HepG2 (cell line): ENCODE results near the gene VPS11. TPM values are rescaled to one million over a fixed set of nuclear protein-coding genes. Genes with fewer than 3 reads are reported as not detected.

ENCODE experiments used
- ERF ChIP-seq: IDR thresholded peaks from 2 replicates; pipeline ENCODE4 v1.6.1; 2018; ENCODE audit warnings: missing biosample characterization, missing genetic modification reagents
- KAT8 ChIP-seq: IDR thresholded peaks from 2 replicates; pipeline ENCODE4 v1.6.1; 2016; ENCODE audit warnings: missing genetic modification reagents, missing compliant biosample characterization
- KLF13 ChIP-seq: sonication (generic); formaldehyde crosslinking; IDR thresholded peaks from 2 replicates; pipeline ENCODE4 v1.4.0; 2020; ENCODE audit warnings: mild to moderate bottlenecking, missing genetic modification reagents
- MIXL1 ChIP-seq: IDR thresholded peaks from 2 replicates; pipeline ENCODE4 v1.6.1; 2016
- NFIC ChIP-seq: IDR thresholded peaks from 2 replicates; pipeline ENCODE4 v1.6.1; 2012; ENCODE audit warnings: mild to moderate bottlenecking, low read length, inconsistent platforms
- NR2C2 ChIP-seq: sonication (generic); formaldehyde crosslinking; IDR thresholded peaks from 2 replicates; pipeline ENCODE4 v1.4.0; 2020; ENCODE audit warnings: missing genetic modification reagents, mild to moderate bottlenecking, moderate library complexity, borderline replicate concordance
- PCBP2 ChIP-seq: fragments of 200-400 bp; formaldehyde crosslinking; optimal IDR thresholded peaks from 2 replicates; pipeline ENCODE3; 2018; ENCODE audit warnings: low read length, low read depth; ENCODE audit not compliant: poor library complexity, severe bottlenecking
- RFX1 ChIP-seq: fragments of 450-650 bp; IDR thresholded peaks from 2 replicates; pipeline ENCODE4 v1.6.1; 2017
- YEATS4 ChIP-seq: sonication (generic); formaldehyde crosslinking; IDR thresholded peaks from 2 replicates; pipeline ENCODE4 v1.4.0; 2020; ENCODE audit warnings: missing genetic modification reagents, borderline replicate concordance
- ZBTB10 ChIP-seq: sonication (generic); formaldehyde crosslinking; IDR thresholded peaks from 2 replicates; pipeline ENCODE4 v1.4.0; 2020; ENCODE audit warnings: missing genetic modification reagents, borderline replicate concordance
- ZNF276 ChIP-seq: sonication (generic); formaldehyde crosslinking; IDR thresholded peaks from 2 replicates; pipeline ENCODE4 v1.4.0; 2020; ENCODE audit warnings: mild to moderate bottlenecking, low read depth, missing genetic modification reagents
- ZNF407 ChIP-seq: sonication (generic); formaldehyde crosslinking; IDR thresholded peaks from one replicate; pipeline ENCODE4 v1.5.1; 2020; ENCODE audit warnings: mild to moderate bottlenecking, missing genetic modification reagents; ENCODE audit errors: not compliant biosample characterization
- ZNF790 ChIP-seq: sonication (generic); formaldehyde crosslinking; IDR thresholded peaks from 2 replicates; pipeline ENCODE4 v1.8.0; 2022; ENCODE audit warnings: missing genetic modification reagents, mild to moderate bottlenecking, borderline replicate concordance
- polyA plus RNA-seq, 8 experiments: library from polyadenylated mRNA; depleted of rRNA in 3 of 8; stranded (reverse) in 7 of 8; unstranded in 1 of 8; fragments of >200 nt; fragmentation: Illumina TruSeq in 4 of 8; extraction: Trizol in 4 of 8; gene quantifications; 2 replicates each; pipeline versions ENCODE4 v1.2.1 to v1.2.3, GENCODE V29; 2011 to 2016; ENCODE audit warnings: low read depth in 4 of 8, missing spikeins in 1 of 8, mixed read lengths in 1 of 8; ENCODE audit not compliant: insufficient read depth in 1 of 8
- total RNA-seq, 5 experiments: library from RNA; depleted of rRNA; stranded (reverse); fragments of >200 nt; fragmentation: Illumina TruSeq; extraction: Trizol; gene quantifications; 2 replicates each; pipeline ENCODE4 v1.2.3, GENCODE V29; 2016; ENCODE audit warnings: low read depth in 1 of 5

VPS11 gene
- total and polyA plus RNA-seq, 2 of the 13 experiments (the other 11 are each of a cell fraction or from before 2014, with no cell fraction given): 13.7 to 21.6 TPM

- TF ChIP-seq ZNF790 (CRISPR knock-in tag): no peak
- TF ChIP-seq KAT8 (CRISPR knock-in tag): peak; percentile 14; the same call in 1 of the 2 replicates
- TF ChIP-seq YEATS4 (CRISPR knock-in tag): no peak
- no peak for TF ChIP-seq PCBP2
- no peak for TF ChIP-seq MIXL1
- no peak for TF ChIP-seq ZNF276 (CRISPR knock-in tag)
- TF ChIP-seq ERF (CRISPR knock-in tag): peak; percentile 38; the same call in 1 of the 2 replicates
- TF ChIP-seq NR2C2 (CRISPR knock-in tag): peak; percentile 31; the same call in 1 of the 2 replicates
- TF ChIP-seq RFX1: no peak
- TF ChIP-seq KLF13 (CRISPR knock-in tag): no peak
- peak; percentile 88 for TF ChIP-seq NFIC
- TF ChIP-seq ZNF407 (CRISPR knock-in tag): no peak
- no peak for TF ChIP-seq ZBTB10 (CRISPR knock-in tag)
Observed at GRCh38 chr11:119108857-119109221, 41.2 kb downstream of the VPS11 start (continued).
